HG02610 (cell line): ENCODE data around the gene DGKB.

Experiments used
- ATAC-seq: cut with Tn5 transposase; IDR thresholded peaks from one replicate; pipeline ENCODE4 v1.9.1; 2021; ENCODE audit warnings: mild to moderate bottlenecking, moderate library complexity; ENCODE audit not compliant: unreplicated experiment

DGKB gene

DNA sequence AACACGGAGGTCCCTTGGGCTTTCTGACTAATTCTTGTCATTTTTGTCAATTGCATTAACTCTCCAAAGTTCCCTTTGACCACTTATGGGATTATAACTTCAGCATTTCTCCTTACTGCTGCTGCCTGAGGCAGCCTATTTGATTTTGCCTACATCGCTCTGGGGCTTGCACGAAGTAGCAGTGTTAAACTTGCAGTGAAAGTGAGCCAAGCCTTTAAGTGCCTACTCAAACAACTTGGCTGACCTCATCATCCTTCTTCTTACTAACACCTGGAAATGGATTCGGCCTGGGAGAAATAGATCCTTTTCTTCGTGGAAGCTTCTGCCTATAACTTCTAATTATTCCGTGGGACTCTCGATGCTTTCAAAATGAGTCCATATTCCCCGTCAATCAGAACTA is 76.6 kb downstream of the DGKB start:
- ATAC-seq, result no peak

DNA sequence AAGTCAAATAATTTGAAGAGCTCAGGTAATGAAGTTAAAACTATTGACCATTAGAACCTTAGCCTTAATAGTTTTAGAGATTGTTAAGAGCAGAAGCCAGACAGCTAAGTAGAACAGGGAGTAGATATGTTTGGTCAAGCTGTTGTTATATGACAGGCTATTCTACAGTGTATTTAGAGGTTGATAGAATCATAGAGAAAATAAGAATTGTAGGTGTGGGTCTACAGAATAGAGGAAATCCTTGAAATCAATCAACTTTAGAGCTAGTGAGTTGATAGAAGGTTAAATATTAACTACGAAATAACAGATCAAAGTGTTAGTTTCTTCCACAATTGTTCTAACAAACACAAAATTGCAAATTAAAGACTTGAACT is 80.1 kb downstream of the DGKB start:
- ATAC-seq, result no peak

DNA sequence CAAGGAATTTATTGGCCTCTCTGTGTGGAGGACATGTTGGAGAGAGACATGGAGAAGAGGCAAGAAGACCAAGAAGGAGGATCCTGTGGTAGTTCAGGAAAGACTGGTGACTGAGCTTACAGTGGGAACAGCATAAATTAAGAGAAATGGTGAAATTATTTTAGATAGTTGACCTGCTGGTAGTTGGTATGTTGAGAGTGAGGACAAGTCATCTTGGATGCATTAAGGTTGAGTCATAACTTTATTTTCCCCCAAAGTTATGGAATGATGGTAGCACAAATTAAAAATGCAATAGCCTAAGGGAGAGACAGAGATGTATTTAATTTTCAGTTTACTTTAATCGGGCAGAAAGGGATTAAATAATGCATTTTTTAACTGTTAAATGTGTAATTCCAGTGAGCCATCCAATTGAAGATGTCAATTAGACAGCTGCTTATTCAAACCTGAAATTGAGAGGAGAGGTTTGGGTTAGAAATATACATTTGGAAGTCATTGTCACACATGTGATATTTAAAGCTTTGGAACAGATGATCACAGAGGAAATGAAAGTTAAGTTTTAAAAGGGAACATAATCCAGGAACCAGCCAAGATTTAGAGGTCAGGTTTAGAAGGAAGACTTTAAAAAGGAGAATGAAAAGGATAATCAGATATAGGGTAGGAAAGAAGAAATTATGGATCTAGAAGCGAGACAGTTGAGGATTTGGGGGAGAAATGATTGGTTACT is 80.6 kb downstream of the DGKB start:
- no peak for ATAC-seq

DNA sequence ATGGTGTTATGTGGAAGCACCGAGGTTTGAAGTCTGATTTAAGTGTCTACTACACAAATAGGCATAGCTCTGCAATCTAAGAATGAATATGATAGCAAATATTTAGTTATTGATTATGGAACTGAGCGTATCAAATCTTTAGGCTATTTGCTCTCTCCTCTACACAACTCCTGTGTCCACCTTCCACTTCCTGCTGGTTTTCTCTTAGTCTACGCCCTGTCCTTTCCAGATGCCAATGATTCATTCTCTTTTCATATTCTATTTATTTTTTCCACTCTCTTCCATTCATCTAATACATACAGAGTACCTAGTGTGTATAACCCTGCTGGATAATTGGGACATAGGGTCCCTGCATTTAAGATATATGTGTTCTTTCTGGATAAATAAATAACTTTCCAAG is 83.7 kb downstream of the DGKB start:
- ATAC-seq, result no peak

DNA sequence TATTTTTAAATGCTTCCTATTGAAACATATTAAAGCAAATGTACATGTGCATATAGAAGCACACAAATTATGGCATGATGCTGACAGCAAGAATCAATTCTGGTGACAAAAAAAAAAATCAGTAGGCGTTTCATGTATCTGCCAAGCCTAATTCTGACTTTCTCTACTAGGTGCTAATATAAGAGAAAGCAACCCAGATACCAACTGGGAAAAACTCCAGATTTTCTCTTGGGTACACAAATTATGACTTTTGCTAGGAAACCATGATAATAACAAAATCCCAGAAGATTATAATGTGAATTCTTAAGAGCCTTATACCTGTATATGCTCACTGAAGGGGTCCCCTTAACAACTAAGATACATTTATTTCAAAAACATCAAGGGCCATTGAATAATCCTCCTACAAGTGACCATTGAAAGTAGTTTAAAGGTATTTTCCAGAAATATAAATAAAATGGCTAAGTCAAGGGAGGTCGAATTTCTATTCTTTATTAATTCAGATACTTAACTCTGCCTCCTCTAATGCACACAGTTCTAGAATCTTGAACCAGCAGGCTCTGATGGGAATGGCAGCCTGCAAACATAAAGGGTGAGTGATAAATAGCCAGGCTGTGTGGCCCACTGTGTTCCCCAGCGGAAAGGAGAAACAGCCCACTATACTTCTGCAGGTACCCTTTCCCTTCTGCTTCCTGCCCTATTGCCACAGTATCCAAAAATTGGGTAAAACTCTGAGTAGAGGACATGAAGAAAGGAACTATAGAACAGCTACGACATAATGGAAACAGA is 84.5 kb downstream of the DGKB start:
- no peak for ATAC-seq

DNA sequence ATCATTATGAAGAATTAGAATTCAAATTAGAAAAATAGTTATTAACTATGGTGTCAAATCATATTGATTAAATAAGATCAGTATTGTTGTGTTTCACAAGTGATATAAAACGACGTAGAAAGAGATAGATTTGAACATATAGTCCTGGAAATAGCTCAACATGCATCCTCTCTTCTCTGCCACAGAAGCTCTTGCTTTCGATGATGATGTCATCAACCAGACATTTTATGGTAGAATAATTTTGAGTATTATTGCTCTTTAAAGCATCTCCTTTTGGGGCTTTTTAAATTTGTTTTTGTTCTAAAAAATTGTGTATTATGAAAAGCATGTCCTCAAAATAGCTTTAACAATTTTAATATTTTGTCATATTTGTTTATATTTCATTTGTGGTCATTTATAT is 95.0 kb downstream of the DGKB start:
- no peak for ATAC-seq

DNA sequence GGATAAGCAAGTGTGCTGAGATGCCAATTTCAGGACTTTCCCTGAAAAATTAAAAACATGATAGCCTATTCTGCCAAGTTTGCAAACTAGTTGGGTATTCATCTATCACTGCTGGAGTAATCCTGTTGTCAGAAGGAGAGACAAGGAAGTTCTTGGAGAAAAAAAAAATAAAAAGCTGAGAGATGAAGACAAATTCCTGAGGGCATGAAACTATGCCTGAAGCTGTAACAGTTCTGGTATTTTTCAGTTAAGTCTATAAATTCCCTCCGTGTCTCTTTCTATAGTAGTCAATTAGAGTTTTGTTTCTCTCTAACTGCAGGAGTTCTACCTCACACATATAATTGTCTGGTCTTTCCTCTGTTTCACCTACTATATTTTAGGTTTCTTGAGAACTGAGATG is 95.7 kb downstream of the DGKB start:
- ATAC-seq, result no peak

DNA sequence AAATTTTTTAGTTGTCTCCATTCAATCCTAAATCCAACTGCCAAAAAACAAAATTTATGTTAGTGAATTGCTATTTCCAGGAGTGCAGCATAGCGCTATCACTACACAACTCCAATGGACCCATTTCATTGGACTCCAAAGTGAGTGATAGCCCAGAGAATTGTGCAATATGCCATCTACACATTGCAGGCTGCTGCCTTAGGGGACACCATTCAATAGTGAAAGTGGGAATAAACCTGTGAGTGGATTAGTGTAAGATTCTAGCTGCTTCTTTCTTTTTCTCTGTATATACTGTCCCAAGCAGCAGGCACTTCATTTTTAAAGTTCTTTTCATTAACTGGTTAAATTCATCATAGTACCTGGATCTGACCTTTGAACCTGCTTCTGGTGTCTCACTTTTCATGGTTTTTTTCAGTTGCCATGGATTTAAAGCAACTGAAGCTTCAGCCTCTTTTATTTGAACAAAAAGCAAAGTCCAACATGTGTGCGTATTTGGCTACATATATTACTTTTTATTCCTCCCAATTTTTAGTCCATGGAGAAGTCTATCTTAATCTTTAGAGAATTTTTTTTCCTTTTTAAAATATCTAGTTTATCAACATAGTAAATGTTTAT is 97.3 kb downstream of the DGKB start:
- ATAC-seq, result no peak

DNA sequence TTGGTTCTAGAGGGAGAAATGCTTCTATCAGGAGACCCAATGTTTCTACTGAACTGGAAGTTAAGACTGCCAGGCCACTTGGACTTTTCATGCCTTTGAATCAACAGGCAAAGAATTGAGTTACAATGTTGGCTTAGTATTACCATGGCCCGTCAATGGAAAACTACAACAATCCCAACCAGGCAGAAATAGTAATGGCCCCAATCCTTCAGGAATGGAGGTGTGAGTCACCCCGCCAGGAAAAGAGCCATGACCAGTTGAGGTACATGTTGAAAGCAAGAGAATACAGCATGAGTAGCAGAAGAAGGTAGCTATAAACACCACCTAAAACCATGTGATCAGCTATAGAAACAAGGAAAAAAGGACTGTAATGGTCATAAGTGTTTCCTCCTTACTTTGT is 101.9 kb downstream of the DGKB start:
- no peak for ATAC-seq

DNA sequence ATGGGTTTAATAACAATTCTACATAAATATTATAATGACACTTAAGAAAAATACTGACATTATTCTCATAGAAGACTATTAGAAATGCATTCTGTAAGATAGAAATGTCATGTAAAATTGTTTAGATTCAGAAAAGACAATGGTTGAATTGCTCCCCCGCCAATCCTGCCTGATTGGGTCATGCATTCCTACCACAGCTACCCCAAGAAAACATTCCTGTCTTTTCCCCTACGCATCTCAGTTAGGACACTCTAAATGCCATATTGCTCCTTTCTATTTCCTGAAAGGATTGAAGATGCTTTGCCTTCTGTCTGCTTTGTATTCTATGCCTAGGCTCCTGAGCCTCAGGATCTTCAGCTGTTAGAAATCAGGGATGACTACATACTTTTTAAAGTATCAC is 109.4 kb downstream of the DGKB start:
- no peak for ATAC-seq

DNA sequence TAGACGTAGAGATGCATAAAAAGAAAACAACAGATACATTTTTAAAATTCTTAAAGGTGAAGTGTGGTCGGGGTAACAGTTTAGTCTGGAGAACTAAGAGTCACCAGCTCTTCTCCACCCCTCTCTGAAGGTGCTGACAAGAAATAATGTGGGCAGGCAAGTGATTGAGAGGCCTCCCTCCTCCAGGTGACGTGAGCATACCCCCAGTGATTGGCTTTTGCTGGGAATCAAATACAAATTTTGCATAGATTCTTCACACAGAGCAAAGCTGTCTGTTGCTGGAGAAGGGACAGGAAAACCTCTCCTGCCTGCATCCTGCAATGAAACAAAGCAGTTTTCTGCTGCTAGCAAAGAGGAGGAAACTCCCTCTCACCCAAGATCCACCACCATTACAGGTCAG is 115.0 kb downstream of the DGKB start:
- no peak for ATAC-seq

DNA sequence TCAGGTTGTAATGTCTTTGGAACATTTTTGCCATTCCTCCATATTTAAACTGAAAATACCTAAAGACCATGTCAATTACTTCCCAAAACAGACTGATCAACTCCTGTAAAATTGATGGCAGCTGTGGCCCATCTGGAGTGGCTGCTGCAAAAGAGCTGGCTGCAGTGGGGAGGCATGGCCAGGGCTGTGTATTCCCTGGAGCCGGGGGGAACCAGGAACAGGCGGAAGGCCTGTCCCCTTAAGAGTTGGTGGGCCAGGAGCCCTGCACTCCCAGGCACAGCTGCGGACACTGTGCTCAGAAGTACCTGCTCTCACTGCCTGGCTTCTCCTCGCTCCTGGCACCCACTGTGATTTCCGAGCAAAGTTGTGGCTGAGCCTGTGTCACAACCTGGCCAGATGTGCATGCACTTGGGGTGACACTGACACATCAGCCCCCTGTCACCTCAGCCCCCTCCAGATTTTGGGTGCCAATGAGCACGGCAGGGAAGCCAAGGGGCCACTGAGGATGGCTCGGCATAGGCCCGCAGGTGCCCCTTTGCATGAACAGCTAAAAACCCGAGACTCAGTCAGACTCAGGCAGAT is 116.1 kb downstream of the DGKB start:
- no peak for ATAC-seq

DNA sequence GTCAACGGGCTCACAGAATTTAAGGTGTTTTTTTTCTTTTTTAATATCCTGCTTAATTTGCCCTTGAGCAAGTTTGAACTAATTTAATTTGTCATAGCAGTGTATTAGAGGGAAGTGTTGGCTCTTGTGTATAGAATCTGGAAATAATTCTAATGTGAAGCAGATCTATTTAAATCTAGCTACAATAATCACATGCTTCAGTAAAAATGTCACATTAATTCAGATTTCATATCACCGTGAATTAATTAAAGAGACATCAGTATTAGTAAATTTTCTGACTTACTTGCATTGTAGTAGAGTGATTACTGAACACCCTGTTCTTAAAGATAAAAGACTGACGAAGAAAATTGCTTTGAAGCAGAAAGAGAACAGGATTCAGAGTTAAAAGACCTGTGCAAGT is 124.7 kb downstream of the DGKB start:
- ATAC-seq, result no peak

DNA sequence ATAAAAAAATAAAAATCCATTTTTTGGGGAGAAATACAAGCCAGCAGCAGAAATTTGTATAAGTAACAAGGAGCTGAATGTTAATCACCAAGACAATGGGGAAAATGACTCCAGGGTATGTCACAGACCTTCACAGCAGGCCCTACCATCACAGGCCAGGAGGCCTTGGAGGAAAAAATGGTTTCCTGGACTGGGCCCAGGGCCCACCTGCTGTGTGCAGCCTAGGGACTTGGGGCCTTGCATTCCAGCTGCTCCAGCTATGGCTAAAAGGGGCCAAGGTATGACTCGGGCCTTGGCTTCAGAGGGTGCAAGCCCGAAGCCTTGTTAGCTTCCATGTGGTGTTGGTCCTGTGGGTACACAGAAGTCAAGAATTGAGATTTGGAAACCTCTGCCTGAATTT is 126.3 kb downstream of the DGKB start:
- ATAC-seq, result no peak

DNA sequence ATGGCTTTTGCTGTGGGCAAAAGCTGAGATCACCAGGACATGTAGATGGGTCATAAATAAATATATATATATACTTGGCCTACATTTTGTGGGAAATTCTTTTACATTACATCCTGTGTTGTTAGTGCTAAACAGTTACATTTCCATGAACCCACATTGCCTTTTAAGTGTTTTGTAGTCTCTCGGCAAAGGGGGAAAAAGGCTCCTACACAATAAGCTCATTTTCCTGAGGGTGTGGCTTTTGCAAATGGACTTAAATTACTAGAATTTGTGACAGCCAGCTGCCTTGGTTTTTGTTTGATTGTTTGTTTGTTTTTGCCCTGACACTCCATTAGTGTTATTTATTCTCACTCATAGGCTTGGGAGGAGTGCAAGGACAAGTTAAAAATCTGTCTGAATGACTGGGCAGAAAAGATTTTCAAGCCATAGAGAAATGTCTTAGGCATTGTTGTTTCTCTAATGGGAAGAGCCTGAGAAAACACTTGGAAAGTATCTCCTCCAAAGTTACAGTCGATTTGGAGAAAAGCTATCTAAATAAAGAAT is 128.8 kb downstream of the DGKB start:
- no peak for ATAC-seq

DNA sequence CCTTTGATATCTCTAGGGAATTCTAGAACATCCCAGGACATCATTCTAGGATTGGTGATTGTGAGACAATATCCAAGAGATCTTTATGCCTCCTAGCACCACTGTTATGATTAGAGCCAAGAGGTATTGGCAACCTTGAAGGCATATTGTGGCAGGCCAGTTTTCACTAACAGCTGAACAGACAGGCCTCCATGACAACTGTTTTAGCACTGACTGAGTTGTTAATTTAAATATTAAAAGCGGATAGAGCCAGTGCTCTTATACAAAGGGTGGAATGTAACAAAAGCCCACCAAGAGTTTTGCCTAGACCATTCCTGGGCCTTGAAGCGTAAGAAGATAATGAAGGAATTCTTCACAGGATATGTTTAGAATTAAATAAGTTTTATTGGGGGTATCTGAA is 131.9 kb downstream of the DGKB start:
- ATAC-seq, result no peak

DNA sequence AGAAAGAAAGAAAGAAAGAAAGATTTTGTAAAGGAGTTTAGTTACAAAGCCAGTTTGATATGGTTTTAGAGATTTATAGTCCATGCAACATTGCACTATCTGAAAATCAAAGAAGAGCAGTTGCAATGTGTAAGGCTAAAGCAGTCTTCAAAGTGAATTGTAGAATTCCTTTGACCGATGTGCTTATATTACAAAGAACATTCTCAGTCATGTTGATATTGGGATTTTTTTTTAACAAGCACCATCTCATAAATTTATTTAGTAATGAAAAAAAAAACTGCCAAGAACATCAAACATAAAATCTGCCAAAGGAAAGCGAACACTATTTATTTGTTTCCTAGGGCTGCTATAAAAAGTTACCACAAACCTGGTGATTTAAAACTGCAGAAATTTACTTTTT is 133.3 kb downstream of the DGKB start:
- no peak for ATAC-seq

DNA sequence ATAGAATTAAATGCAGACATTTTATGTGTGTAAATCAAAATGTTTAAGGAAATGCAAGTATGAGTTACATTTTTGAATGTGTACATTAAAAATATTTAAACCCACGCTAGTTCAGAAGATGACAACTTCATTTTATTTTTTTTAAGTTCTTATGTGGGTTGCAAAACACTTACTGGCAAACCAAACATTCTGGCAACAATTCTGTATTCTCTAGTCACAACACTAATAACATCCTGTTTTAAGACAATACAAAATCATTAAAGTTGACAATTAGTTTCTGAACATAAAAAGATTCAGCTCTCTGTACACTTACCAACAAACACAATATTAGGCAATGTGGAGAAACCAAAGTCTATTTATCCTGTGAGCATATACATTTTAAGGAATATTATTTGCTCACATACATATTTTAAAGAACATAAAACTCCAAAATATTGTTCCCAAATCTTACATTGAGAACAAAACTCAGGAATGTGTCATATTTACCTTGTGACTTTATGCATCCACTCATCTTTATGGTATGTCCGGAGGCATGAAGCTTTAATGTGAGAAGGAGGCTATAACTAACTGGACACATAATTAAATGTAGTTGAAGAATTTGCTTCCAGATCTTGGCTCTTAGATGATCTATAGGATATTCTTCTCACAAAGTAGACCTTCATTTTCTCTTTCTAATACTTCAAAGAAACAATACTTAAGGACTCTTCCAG is 134.7 kb downstream of the DGKB start:
- ATAC-seq, result no peak

DNA sequence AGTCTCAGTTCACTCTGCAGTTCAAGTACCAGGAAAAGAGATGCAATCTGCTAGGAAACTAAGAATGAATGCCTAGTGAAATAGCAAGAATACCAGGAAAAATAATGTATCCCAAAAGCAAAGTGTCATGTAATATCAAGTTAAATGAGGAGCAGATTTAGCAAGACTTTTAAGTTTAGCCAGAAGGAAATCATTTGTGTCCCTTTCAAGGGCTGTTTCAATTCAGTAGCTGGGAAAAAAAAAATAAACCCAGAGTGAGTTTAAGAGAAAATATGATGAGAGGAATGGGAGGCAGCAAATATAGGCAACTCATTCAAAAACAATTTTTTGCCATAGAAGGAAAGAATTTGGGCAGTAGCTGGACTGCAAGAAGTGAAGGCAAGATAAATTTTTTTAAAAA is 135.8 kb downstream of the DGKB start:
- ATAC-seq, result no peak

DNA sequence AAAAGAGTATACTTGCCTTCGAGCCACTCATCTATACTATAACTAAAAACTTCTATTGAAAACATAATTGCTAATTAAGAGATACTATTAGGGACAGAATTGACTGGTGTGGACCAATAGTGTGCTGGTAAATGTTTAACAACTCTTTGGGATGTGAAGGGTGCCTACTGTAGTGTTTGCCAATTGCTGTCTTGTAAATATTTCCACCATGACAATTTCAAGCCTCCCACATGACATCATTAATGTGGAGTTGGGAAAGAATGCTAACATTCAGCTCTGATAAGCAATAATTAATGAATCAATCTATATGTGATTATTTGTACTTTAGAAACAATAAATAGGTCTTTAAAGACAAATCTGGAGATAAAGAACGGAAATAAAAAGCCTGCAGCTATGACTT is 136.8 kb downstream of the DGKB start:
- ATAC-seq, result no peak

DNA sequence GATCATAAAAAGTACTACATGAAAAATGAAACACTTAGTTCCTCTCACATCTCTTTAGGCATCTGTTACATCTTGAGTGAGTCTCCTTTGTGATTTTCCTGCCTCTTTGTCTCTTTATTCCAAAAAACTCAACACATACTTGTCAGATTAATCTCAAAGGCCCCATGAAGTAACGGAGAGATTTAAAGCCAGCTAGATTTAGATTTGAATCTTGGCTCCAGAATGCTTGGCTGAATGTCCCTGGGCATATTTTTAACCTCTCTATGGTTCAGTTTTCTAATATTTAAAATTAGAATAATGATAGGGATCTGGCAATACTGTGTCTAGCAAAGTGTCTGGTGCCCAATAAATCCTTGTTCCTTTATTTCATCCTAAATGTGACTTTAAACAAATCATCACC is 140.0 kb downstream of the DGKB start:
- no peak for ATAC-seq
